ENCODE results near the gene MCUB. TPM values are rescaled to one million over a fixed set of nuclear protein-coding genes. Genes with fewer than 3 reads are reported as not detected.
"Not testable (repeated sequence)": the region's sequence is repeated elsewhere in the genome, so short reads cannot be mapped to it uniquely, and the experiment has no call there.

Gene MCUB
- 41.2 TPM for total RNA-seq
- polyA plus RNA-seq = 62.3 TPM
- long read RNA-seq, donor 1, partial matches to known transcripts = 0 of 4 reads
- long read RNA-seq, donor 1, other reads (novel, unspliced or antisense) = 0 of 4 reads
- long read RNA-seq, donor 2 = 0 reads
- long read RNA-seq, donor 3, transcript MCUB-201 (8 exons, 2,278 nt) = major isoform, 49 of 84 reads
- long read RNA-seq, donor 3, partial matches to known transcripts = 12 of 84 reads
- long read RNA-seq, donor 3, other reads (novel, unspliced or antisense) = 17 of 84 reads
- long read RNA-seq, donor 4, transcript MCUB-201 (8 exons, 2,278 nt) = major isoform, 15 of 16 reads
- long read RNA-seq, donor 4, partial matches to known transcripts = 0 of 16 reads
- long read RNA-seq, donor 4, other reads (novel, unspliced or antisense) = 0 of 16 reads
- long read RNA-seq, donor 5, transcript MCUB-201 (8 exons, 2,278 nt) = major isoform, 52 of 119 reads
- long read RNA-seq, donor 5, transcript MCUB-204 (2 exons, 1,130 nt) = minor isoform, 6 of 119 reads
- long read RNA-seq, donor 5, partial matches to known transcripts = 25 of 119 reads
- long read RNA-seq, donor 5, other reads (novel, unspliced or antisense) = 35 of 119 reads
- long read RNA-seq, donor 6, transcript MCUB-201 (8 exons, 2,278 nt) = major isoform, 19 of 21 reads
- long read RNA-seq, donor 6, partial matches to known transcripts = 0 of 21 reads
- long read RNA-seq, donor 6, other reads (novel, unspliced or antisense) = 0 of 21 reads
- long read RNA-seq, donor 7, transcript MCUB-201 (8 exons, 2,278 nt) = major isoform, 23 of 36 reads
- long read RNA-seq, donor 7, transcript MCUB-204 (2 exons, 1,130 nt) = minor isoform, 5 of 36 reads
- long read RNA-seq, donor 7, partial matches to known transcripts = 6 of 36 reads
- long read RNA-seq, donor 7, other reads (novel, unspliced or antisense) = 0 of 36 reads
- long read RNA-seq, donor 8, transcript MCUB-201 (8 exons, 2,278 nt) = major isoform, 12 of 14 reads
- long read RNA-seq, donor 8, partial matches to known transcripts = 0 of 14 reads
- long read RNA-seq, donor 8, other reads (novel, unspliced or antisense) = 0 of 14 reads
- long read RNA-seq, donor 9, transcript MCUB-201 (8 exons, 2,278 nt) = major isoform, 21 of 56 reads
- long read RNA-seq, donor 9, partial matches to known transcripts = 13 of 56 reads
- long read RNA-seq, donor 9, other reads (novel, unspliced or antisense) = 15 of 56 reads
- long read RNA-seq, donor 10, transcript MCUB-201 (8 exons, 2,278 nt) = major isoform, 22 of 57 reads
- long read RNA-seq, donor 10, partial matches to known transcripts = 22 of 57 reads
- long read RNA-seq, donor 10, other reads (novel, unspliced or antisense) = 9 of 57 reads

GRCh38 chr4:109559983-109560686 is at the start of gene MCUB:
TSS of gene MCUB (plus strand) at chr4:109560246. CDS start at chr4:109560338, 92 bp downstream.
- Histone ChIP-seq H3K4me1 (ENCODE audit: control insufficient read depth in 2 of 2, insufficient read depth in 2 of 2, low read length in 2 of 2) (peaks cover 11 to 15% of the 10 kb centered on the region in 2 donors), H3K9me3 (ENCODE audit: control insufficient read depth in 2 of 2, insufficient read depth in 1 of 2, low read length in 1 of 2) (peaks cover 0 to 11% of the 10 kb centered on the region in 2 donors)
- DNase-seq (ENCODE audit: low read depth in 6 of 9, low spot score in 9 of 9) = peak; percentile 55 to 94 (median 81)

GRCh38 chr4:109510687-109511086 is 49.4 kb upstream of the MCUB start:
- no peak for DNase-seq (ENCODE audit: low read depth in 6 of 9, low spot score in 9 of 9)
- Histone ChIP-seq H3K9me3 (ENCODE audit: control insufficient read depth in 2 of 2, insufficient read depth in 1 of 2, low read length in 1 of 2) (no peaks in the 10 kb centered on the region), H3K4me3 (ENCODE audit: low read length in 2 of 2) (no peak overlapping the region), H3K36me3 (ENCODE audit: control insufficient read depth in 2 of 2, insufficient read depth in 2 of 2, low read length in 1 of 2) (peaks cover 13 to 76% of the 10 kb centered on the region in 2 donors), H3K27me3 (ENCODE audit: control insufficient read depth in 2 of 2, insufficient read depth in 1 of 2, low read length in 1 of 2) (no peaks in the 10 kb centered on the region), H3K27ac (ENCODE audit: low read depth in 1 of 2, low read length in 1 of 2) (no peak overlapping the region), H3K4me1 (ENCODE audit: control insufficient read depth in 2 of 2, insufficient read depth in 2 of 2, low read length in 2 of 2) (no peaks in the 10 kb centered on the region)
- WGBS = 98% methylated on average over 2 of the region's 2 CpGs

More at GRCh38 chr4:109559983-109560686, at the start of gene MCUB:
- Histone ChIP-seq H3K4me3 (ENCODE audit: low read length in 2 of 2) (peak within 1 kb of the TSS; percentile 86 to 93), H3K27ac (ENCODE audit: low read depth in 1 of 2, low read length in 1 of 2) (peak within 1 kb of the TSS; percentile 97 to 98), H3K36me3 (ENCODE audit: control insufficient read depth in 2 of 2, insufficient read depth in 2 of 2, low read length in 1 of 2) (peaks cover 0 to 4% of the 10 kb centered on the region in 2 donors), H3K27me3 (ENCODE audit: control insufficient read depth in 2 of 2, insufficient read depth in 1 of 2, low read length in 1 of 2) (no peaks in the 10 kb centered on the region)
- WGBS = under 1% methylated on average over 73 of the region's 73 CpGs

- H3K27ac ChIP-seq (ENCODE audit: low read depth in 1 of 2, low read length in 1 of 2) = no peak overlapping the region
- no peaks in the 10 kb centered on the region for H3K27me3 ChIP-seq (ENCODE audit: control insufficient read depth in 2 of 2, insufficient read depth in 1 of 2, low read length in 1 of 2)
- H3K4me3 ChIP-seq (ENCODE audit: low read length in 2 of 2) = no peak overlapping the region
- no peaks in the 10 kb centered on the region for H3K4me1 ChIP-seq (ENCODE audit: control insufficient read depth in 2 of 2, insufficient read depth in 2 of 2, low read length in 2 of 2)
- WGBS = 94% methylated on average over 2 of the region's 2 CpGs
- DNase-seq (ENCODE audit: low read depth in 6 of 9, low spot score in 9 of 9) = no peak
- no peaks in the 10 kb centered on the region for H3K9me3 ChIP-seq (ENCODE audit: control insufficient read depth in 2 of 2, insufficient read depth in 1 of 2, low read length in 1 of 2)
- H3K36me3 ChIP-seq (ENCODE audit: control insufficient read depth in 2 of 2, insufficient read depth in 2 of 2, low read length in 1 of 2) = peaks cover 13 to 77% of the 10 kb centered on the region in 2 donors
Measured at GRCh38 chr4:109511414-109511813, 48.6 kb upstream of the MCUB start.

- H3K9me3 ChIP-seq (ENCODE audit: control insufficient read depth in 2 of 2, insufficient read depth in 1 of 2, low read length in 1 of 2); H3K4me3 ChIP-seq (ENCODE audit: low read length in 2 of 2); H3K27me3 ChIP-seq (ENCODE audit: control insufficient read depth in 2 of 2, insufficient read depth in 1 of 2, low read length in 1 of 2); H3K4me1 ChIP-seq (ENCODE audit: control insufficient read depth in 2 of 2, insufficient read depth in 2 of 2, low read length in 2 of 2); H3K27ac ChIP-seq (ENCODE audit: low read depth in 1 of 2, low read length in 1 of 2); DNase-seq (ENCODE audit: low read depth in 6 of 9, low spot score in 9 of 9): not testable (repeated sequence)
- peaks cover 4 to 77% of the 10 kb centered on the region in 2 donors for H3K36me3 ChIP-seq (ENCODE audit: control insufficient read depth in 2 of 2, insufficient read depth in 2 of 2, low read length in 1 of 2)
- WGBS = 98% methylated on average over 12 of the region's 12 CpGs
Measured at GRCh38 chr4:109513368-109513767, 46.7 kb upstream of the MCUB start.

GRCh38 chr4:109532182-109532581 is 27.9 kb upstream of the MCUB start:
- H3K27me3 ChIP-seq (ENCODE audit: control insufficient read depth in 2 of 2, insufficient read depth in 1 of 2, low read length in 1 of 2) = no peaks in the 10 kb centered on the region
- no peaks in the 10 kb centered on the region for H3K9me3 ChIP-seq (ENCODE audit: control insufficient read depth in 2 of 2, insufficient read depth in 1 of 2, low read length in 1 of 2)
- H3K36me3 ChIP-seq (ENCODE audit: control insufficient read depth in 2 of 2, insufficient read depth in 2 of 2, low read length in 1 of 2) = peaks cover 31 to 78% of the 10 kb centered on the region in 2 donors
- H3K4me1 ChIP-seq (ENCODE audit: control insufficient read depth in 2 of 2, insufficient read depth in 2 of 2, low read length in 2 of 2) = no peaks in the 10 kb centered on the region
- no peak overlapping the region for H3K27ac ChIP-seq (ENCODE audit: low read depth in 1 of 2, low read length in 1 of 2)
- DNase-seq (ENCODE audit: low read depth in 6 of 9, low spot score in 9 of 9) = no peak
- no peak overlapping the region for H3K4me3 ChIP-seq (ENCODE audit: low read length in 2 of 2)

- no peak overlapping the region for H3K27ac ChIP-seq (ENCODE audit: low read depth in 1 of 2, low read length in 1 of 2)
- no peak overlapping the region for H3K4me3 ChIP-seq (ENCODE audit: low read length in 2 of 2)
- H3K4me1 ChIP-seq (ENCODE audit: control insufficient read depth in 2 of 2, insufficient read depth in 2 of 2, low read length in 2 of 2) = no peaks in the 10 kb centered on the region
- no peaks in the 10 kb centered on the region for H3K9me3 ChIP-seq (ENCODE audit: control insufficient read depth in 2 of 2, insufficient read depth in 1 of 2, low read length in 1 of 2)
- WGBS = 99% methylated on average over 1 of the region's 1 CpG
- no peaks in the 10 kb centered on the region for H3K27me3 ChIP-seq (ENCODE audit: control insufficient read depth in 2 of 2, insufficient read depth in 1 of 2, low read length in 1 of 2)
- H3K36me3 ChIP-seq (ENCODE audit: control insufficient read depth in 2 of 2, insufficient read depth in 2 of 2, low read length in 1 of 2) = peaks cover 22 to 50% of the 10 kb centered on the region in 2 donors
- DNase-seq (ENCODE audit: low read depth in 6 of 9, low spot score in 9 of 9) = no peak
Measured at GRCh38 chr4:109545401-109545800, 14.6 kb upstream of the MCUB start.

- Histone ChIP-seq H3K9me3 (ENCODE audit: control insufficient read depth in 2 of 2, insufficient read depth in 1 of 2, low read length in 1 of 2) (no peaks in the 10 kb centered on the region), H3K36me3 (ENCODE audit: control insufficient read depth in 2 of 2, insufficient read depth in 2 of 2, low read length in 1 of 2) (peaks cover 13 to 37% of the 10 kb centered on the region in 2 donors), H3K27me3 (ENCODE audit: control insufficient read depth in 2 of 2, insufficient read depth in 1 of 2, low read length in 1 of 2) (no peaks in the 10 kb centered on the region), H3K4me1 (ENCODE audit: control insufficient read depth in 2 of 2, insufficient read depth in 2 of 2, low read length in 2 of 2) (no peaks in the 10 kb centered on the region), H3K27ac (ENCODE audit: low read depth in 1 of 2, low read length in 1 of 2) (no peak overlapping the region), H3K4me3 (ENCODE audit: low read length in 2 of 2) (no peak overlapping the region)
- 96% methylated on average over 5 of the region's 5 CpGs for WGBS
- no peak for DNase-seq (ENCODE audit: low read depth in 6 of 9, low spot score in 9 of 9)
Measured at GRCh38 chr4:109547394-109547793, 12.7 kb upstream of the MCUB start.

- H3K27ac ChIP-seq (ENCODE audit: low read depth in 1 of 2, low read length in 1 of 2) = no peak overlapping the region
Measured at GRCh38 chr4:109548655-109549054, 11.4 kb upstream of the MCUB start.

More at GRCh38 chr4:109548655-109549054, 11.4 kb upstream of the MCUB start:
- peak in 1 of 9 donors; percentile 10 for DNase-seq (ENCODE audit: low read depth in 6 of 9, low spot score in 9 of 9)
- Histone ChIP-seq H3K27me3 (ENCODE audit: control insufficient read depth in 2 of 2, insufficient read depth in 1 of 2, low read length in 1 of 2) (no peaks in the 10 kb centered on the region), H3K36me3 (ENCODE audit: control insufficient read depth in 2 of 2, insufficient read depth in 2 of 2, low read length in 1 of 2) (peaks cover 8 to 26% of the 10 kb centered on the region in 2 donors), H3K4me1 (ENCODE audit: control insufficient read depth in 2 of 2, insufficient read depth in 2 of 2, low read length in 2 of 2) (no peaks in the 10 kb centered on the region), H3K4me3 (ENCODE audit: low read length in 2 of 2) (no peak overlapping the region), H3K9me3 (ENCODE audit: control insufficient read depth in 2 of 2, insufficient read depth in 1 of 2, low read length in 1 of 2) (no peaks in the 10 kb centered on the region)
- WGBS = 36% methylated on average over 2 of the region's 2 CpGs
